Neuronal stem cell (in vitro differentiated cells): ENCODE measurements around the gene ISG20L2.
A peak's percentile ranks its signal among the peaks of the same experiment; 100 is the strongest.

Source experiments
- DNase-seq: peaks from one replicate; pipeline ENCODE4 v3.0.0-alpha.2; 2013; ENCODE audit warnings: low spot score
- H2AFZ ChIP-seq: one replicate; pipeline ENCODE4 v1.6.1; 2013; ENCODE audit warnings: mild to moderate bottlenecking, low read length, inconsistent platforms
- H2AK5ac ChIP-seq: 2 replicates; pipeline ENCODE4 v1.6.1; 2013; ENCODE audit warnings: low read depth, mild to moderate bottlenecking, inconsistent platforms, low read length, moderate library complexity, mixed read lengths
- H2BK120ac ChIP-seq: 2 replicates; pipeline ENCODE4 v1.6.1; 2013; ENCODE audit warnings: low read depth, mild to moderate bottlenecking, inconsistent platforms, low read length, moderate library complexity, mixed read lengths
- H2BK12ac ChIP-seq: one replicate; pipeline ENCODE4 v1.6.1; 2013; ENCODE audit warnings: low read length, inconsistent platforms
- H2BK15ac ChIP-seq: 2 replicates; pipeline ENCODE4 v1.6.1; 2013; ENCODE audit warnings: mild to moderate bottlenecking, low read length, inconsistent platforms, mixed read lengths
- H2BK5ac ChIP-seq: one replicate; pipeline ENCODE4 v1.6.1; 2013; ENCODE audit warnings: inconsistent platforms, mild to moderate bottlenecking, low read length, moderate library complexity
- H3K14ac ChIP-seq: one replicate; pipeline ENCODE4 v1.6.1; 2013; ENCODE audit warnings: low read length, inconsistent platforms
- H3K18ac ChIP-seq: 2 replicates; pipeline ENCODE4 v1.6.1; 2013; ENCODE audit warnings: low read length, inconsistent platforms
- H3K23ac ChIP-seq: 2 replicates; pipeline ENCODE4 v1.6.1; 2013; ENCODE audit warnings: low read depth, mild to moderate bottlenecking, mixed read lengths, low read length, inconsistent platforms; ENCODE audit not compliant: poor library complexity
- H3K27ac ChIP-seq: replicated peaks from 3 replicates; pipeline ENCODE4 v1.5.1; 2013; ENCODE audit warnings: low read length, inconsistent platforms
- H3K27me3 ChIP-seq, 3 experiments: 2 replicates each; pipeline ENCODE4 v1.6.1; 2013; ENCODE audit warnings: low read length in 3 of 3, mild to moderate bottlenecking in 2 of 3, inconsistent platforms in 1 of 3, low read depth in 1 of 3, mixed read lengths in 1 of 3, moderate library complexity in 1 of 3; ENCODE audit not compliant: control insufficient read depth in 3 of 3, insufficient read depth in 3 of 3
- H3K36me3 ChIP-seq, 2 donors: replicated peaks in 1 of 2; 2 replicates each; pipeline ENCODE4 v1.6.1; 2013; ENCODE audit warnings: low read length in 2 of 2; ENCODE audit not compliant: control insufficient read depth in 2 of 2, insufficient read depth in 2 of 2
- H3K4ac ChIP-seq: 2 replicates; pipeline ENCODE4 v1.6.1; 2013; ENCODE audit warnings: inconsistent platforms, mild to moderate bottlenecking, low read length, moderate library complexity
- H3K4me1 ChIP-seq, 2 donors: 1 replicate in 1 of 2; 2 replicates in 1 of 2; pipeline ENCODE4 v1.6.1; 2013; ENCODE audit warnings: low read length in 2 of 2, low read depth in 1 of 2; ENCODE audit not compliant: control insufficient read depth in 2 of 2, insufficient read depth in 1 of 2
- H3K4me2 ChIP-seq: one replicate; pipeline ENCODE4 v1.6.1; 2013; ENCODE audit warnings: mild to moderate bottlenecking, low read length, inconsistent platforms; ENCODE audit not compliant: insufficient read depth, poor library complexity, severe bottlenecking
- H3K4me3 ChIP-seq, 2 donors: 2 replicates each; pipeline ENCODE4 v1.5.1; 2013; ENCODE audit warnings: low read length in 2 of 2, mild to moderate bottlenecking in 2 of 2, inconsistent platforms in 1 of 2, moderate library complexity in 1 of 2
- H3K79me1 ChIP-seq: one replicate; pipeline ENCODE4 v1.6.1; 2013; ENCODE audit warnings: low read depth, mild to moderate bottlenecking, inconsistent platforms, low read length, moderate library complexity
- H3K9ac ChIP-seq: one replicate; pipeline ENCODE4 v1.6.1; 2013; ENCODE audit warnings: mild to moderate bottlenecking, low read depth, low read length, inconsistent platforms; ENCODE audit not compliant: poor library complexity
- H3K9me3 ChIP-seq, 2 donors: replicated peaks in 1 of 2; 2 replicates each; pipeline versions ENCODE3 to v1.6.1; 2013; ENCODE audit warnings: low read length in 2 of 2, mild to moderate bottlenecking in 2 of 2, inconsistent platforms in 1 of 2, low read depth in 1 of 2, mixed read lengths in 1 of 2, moderate library complexity in 1 of 2; ENCODE audit not compliant: control insufficient read depth in 2 of 2, insufficient read depth in 1 of 2
- H4K8ac ChIP-seq: one replicate; pipeline ENCODE4 v1.6.1; 2013; ENCODE audit warnings: low read depth, mild to moderate bottlenecking, inconsistent platforms, low read length, moderate library complexity
- H4K91ac ChIP-seq: one replicate; pipeline ENCODE4 v1.6.1; 2013; ENCODE audit warnings: low read length, low read depth, mild to moderate bottlenecking, inconsistent platforms; ENCODE audit not compliant: poor library complexity
- WGBS, 2 donors: extraction: QIAGEN DNeasy Blood & Tissue Kit; methylation state at CpG; one replicate each; pipeline ENCODE4 v1.1.7; 2013; ENCODE audit warnings: missing lambda C conversion rate in 2 of 2, mixed read lengths in 1 of 2; ENCODE audit not compliant: insufficient read length in 2 of 2, insufficient replicate concordance in 1 of 2; ENCODE audit errors: extremely low coverage in 2 of 2; 5-methylcytosine and 5-hydroxymethylcytosine counted together

The ISG20L2 gene

DNA sequence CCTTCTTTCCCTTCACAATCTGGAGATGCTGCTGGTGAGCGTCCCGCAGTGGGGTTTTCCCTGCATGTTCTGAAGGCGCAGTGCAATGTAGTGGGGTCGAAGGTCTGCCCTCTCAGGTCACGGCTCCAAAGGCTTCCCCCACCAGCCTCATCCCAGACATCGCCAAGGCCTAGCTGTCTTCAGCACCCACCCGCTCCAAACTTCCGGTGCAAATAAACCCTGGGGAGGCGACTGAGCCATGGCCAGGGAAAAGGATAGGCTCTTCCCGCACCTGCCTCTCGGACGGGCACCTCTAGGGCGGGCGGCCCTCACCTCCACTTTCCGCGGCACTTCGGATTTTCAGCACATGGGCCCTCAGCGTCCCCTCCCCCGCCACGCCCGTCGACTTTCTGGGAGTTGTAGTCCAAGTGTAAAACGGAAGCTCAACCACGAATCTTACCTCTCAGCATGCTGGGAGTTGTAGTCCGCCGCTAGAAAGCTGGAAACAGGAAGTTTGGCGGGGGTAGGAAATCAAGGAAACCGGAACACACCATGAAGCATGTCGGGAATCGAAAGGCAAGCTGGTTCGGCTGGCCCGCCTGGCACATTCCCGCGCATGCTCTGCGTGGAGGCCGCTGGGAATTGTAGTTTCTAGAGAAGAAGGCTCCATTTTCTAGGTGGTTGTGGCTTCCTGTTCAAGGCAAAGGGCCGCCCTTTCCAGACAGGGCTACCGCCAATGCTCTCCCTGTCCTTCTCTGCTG, 12.3 kb upstream of the ISG20L2 start, which contains the start of gene MRPL24:
Gene MRPL24 (minus strand): TSS at position 348 of the 740 bp plus-strand sequence. CDS start 2,384 bp downstream, outside the sequence.
- Histone ChIP-seq H3K27ac (peak within 1 kb of the TSS; percentile 62), H3K18ac (peak within 1 kb of the TSS; percentile 53), H4K91ac (no peak within 1 kb of the TSS), H2BK15ac (no peak within 1 kb of the TSS), H3K9ac (peak within 1 kb of the TSS; percentile 83), H2BK120ac (no peak within 1 kb of the TSS), H2BK12ac (no peak within 1 kb of the TSS), H4K8ac (no peak within 1 kb of the TSS), H3K79me1 (peaks cover 7% of the 10 kb centered on the region), H3K4me3 (peak within 1 kb of the TSS; percentile 83 to 91), H2AK5ac (peak within 1 kb of the TSS; percentile 2), H3K4me2 (peak within 1 kb of the TSS; percentile 59), H3K4me1 (peaks cover 11 to 16% of the 10 kb centered on the region in 2 donors), H3K14ac (no peak within 1 kb of the TSS), H2AFZ (peak within 1 kb of the TSS; percentile 88), H3K36me3 (peaks cover 36 to 76% of the 10 kb centered on the region in 2 donors), H3K27me3 (no peaks in the 10 kb centered on the region), H2BK5ac (no peak within 1 kb of the TSS), H3K23ac (peak within 1 kb of the TSS; percentile 89), H3K9me3 (no peaks in the 10 kb centered on the region), H3K4ac (no peak within 1 kb of the TSS)
- peak; percentile 99 for DNase-seq
- no CpG with 5 or more reads among the region's 38 CpGs for WGBS, 2 donors

- peak overlapping the region; percentile 70 for H3K23ac ChIP-seq
- peaks cover 6 to 13% of the 10 kb centered on the region in 2 donors for H3K4me1 ChIP-seq
- no peak overlapping the region for H2BK5ac ChIP-seq
- no peak overlapping the region for H2BK15ac ChIP-seq
- H4K91ac ChIP-seq = no peak overlapping the region
- H3K18ac ChIP-seq = no peak overlapping the region
- peak overlapping the region; percentile 50 for H3K27ac ChIP-seq
- no peak overlapping the region for H3K14ac ChIP-seq
- H4K8ac ChIP-seq = no peak overlapping the region
- no peak overlapping the region for H2BK120ac ChIP-seq
- H3K4me3 ChIP-seq = peak overlapping the region; percentile 83 to 91
- peak overlapping the region; percentile 2 for H2AK5ac ChIP-seq
- H2AFZ ChIP-seq = peak overlapping the region; percentile 88
- H3K4me2 ChIP-seq = peak overlapping the region; percentile 59
- no peak for DNase-seq
- WGBS, 2 donors = no CpG with 5 or more reads among the region's 7 CpGs
- H2BK12ac ChIP-seq = no peak overlapping the region
- H3K9ac ChIP-seq = peak overlapping the region; percentile 83
- H3K27me3 ChIP-seq = no peaks in the 10 kb centered on the region
- no peak overlapping the region for H3K4ac ChIP-seq
- H3K79me1 ChIP-seq = peaks cover 5% of the 10 kb centered on the region
- no peaks in the 10 kb centered on the region for H3K9me3 ChIP-seq
- H3K36me3 ChIP-seq = peaks cover 36 to 75% of the 10 kb centered on the region in 2 donors
Measured at GRCh38 chr1:156740237-156740740, 11.7 kb upstream of the ISG20L2 start.

DNA sequence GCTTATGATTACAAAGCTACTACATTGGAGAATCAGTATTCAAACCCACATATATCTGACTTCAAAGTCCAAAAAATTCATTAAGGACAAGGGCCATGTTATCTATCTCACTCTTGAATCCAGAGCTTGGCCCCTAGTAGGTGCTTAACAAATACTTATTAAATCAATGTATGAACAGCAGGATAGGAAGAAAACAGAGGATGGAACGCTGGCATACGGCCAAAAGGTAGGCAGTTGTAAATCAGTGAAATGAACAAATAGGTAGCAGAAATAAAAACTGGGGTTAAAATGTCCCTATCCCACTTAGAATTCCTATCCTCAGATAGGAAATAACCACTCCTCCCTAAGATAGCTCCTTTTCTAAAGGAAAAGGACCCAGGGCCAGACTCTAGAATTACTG, 10.3 kb upstream of the ISG20L2 start:
- Histone ChIP-seq H4K8ac (no peak overlapping the region), H3K14ac (no peak overlapping the region)
- no CpG with 5 or more reads among the region's 2 CpGs for whole genome bisulfite sequencing, 2 donors

DNA sequence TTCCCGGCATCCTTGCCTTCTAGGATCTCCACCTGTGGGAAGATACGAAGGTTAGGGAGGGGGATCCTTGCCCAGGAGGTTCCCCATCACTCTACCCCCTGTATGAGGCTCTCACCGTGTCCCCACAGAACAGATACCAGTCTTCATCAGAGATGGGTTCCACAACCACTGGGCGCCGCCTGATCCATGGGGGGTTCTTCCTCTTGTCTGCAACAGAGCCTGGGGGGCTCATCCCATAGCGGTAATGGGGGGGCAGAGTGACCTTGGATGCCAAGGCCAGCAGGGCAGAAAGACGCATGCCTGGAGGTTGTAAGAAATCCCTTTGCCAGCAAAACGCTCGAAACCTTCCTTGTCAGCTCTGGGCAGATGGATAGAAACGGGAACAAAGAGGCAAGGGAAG, 9.8 kb upstream of the ISG20L2 start:
- no CpG with 5 or more reads among the region's 10 CpGs for WGBS, 2 donors
- Histone ChIP-seq H2BK15ac (no peak overlapping the region), H3K4me2 (no peak overlapping the region), H3K4ac (no peak overlapping the region), H2BK120ac (no peak overlapping the region), H3K9me3 (no peaks in the 10 kb centered on the region), H4K91ac (no peak overlapping the region), H2BK5ac (no peak overlapping the region), H4K8ac (no peak overlapping the region), H3K27ac (no peak overlapping the region), H3K79me1 (no peaks in the 10 kb centered on the region), H3K4me1 (peaks cover 6 to 13% of the 10 kb centered on the region in 2 donors), H3K23ac (no peak overlapping the region), H3K27me3 (no peaks in the 10 kb centered on the region), H2AK5ac (no peak overlapping the region), H3K14ac (no peak overlapping the region), H3K9ac (no peak overlapping the region), H3K4me3 (no peak overlapping the region), H3K18ac (no peak overlapping the region), H2BK12ac (no peak overlapping the region), H3K36me3 (peaks cover 29 to 70% of the 10 kb centered on the region in 2 donors), H2AFZ (no peak overlapping the region)
- no peak for DNase-seq

More for the DNA sequence above, 10.3 kb upstream of the ISG20L2 start:
- Histone ChIP-seq H3K4me2 (no peak overlapping the region), H3K36me3 (peaks cover 31 to 70% of the 10 kb centered on the region in 2 donors), H3K18ac (no peak overlapping the region), H3K27ac (no peak overlapping the region), H3K9ac (no peak overlapping the region), H2AK5ac (no peak overlapping the region), H3K23ac (no peak overlapping the region), H2BK120ac (no peak overlapping the region), H2BK15ac (no peak overlapping the region), H3K9me3 (no peaks in the 10 kb centered on the region), H2AFZ (no peak overlapping the region), H4K91ac (no peak overlapping the region), H3K79me1 (no peaks in the 10 kb centered on the region), H2BK12ac (no peak overlapping the region), H3K4me3 (no peak overlapping the region), H3K4ac (no peak overlapping the region), H2BK5ac (no peak overlapping the region), H3K27me3 (no peaks in the 10 kb centered on the region), H3K4me1 (peaks cover 6 to 13% of the 10 kb centered on the region in 2 donors)
- DNase-seq = no peak
